Esophagus muscularis mucosa (tissue), 4 donors: ENCODE results near the gene CHRM5. TPM values are rescaled to one million over a fixed set of nuclear protein-coding genes. Genes with fewer than 3 reads are reported as not detected.
"Not testable (repeated sequence)": the region's sequence is repeated elsewhere in the genome, so short reads cannot be mapped to it uniquely, and the experiment has no call there.

Experiments
- DNase-seq: peaks from one replicate; pipeline ENCODE4 v3.0.0-alpha.2; 2017; ENCODE audit errors: extremely low spot score
- H3K27ac ChIP-seq, 4 donors: fragments of 200-600 bp; sonication (generic); replicated peaks in 1 of 4; 1 replicate in 3 of 4; 2 replicates in 1 of 4; pipeline ENCODE4 v1.5.1; 2016 to 2019; ENCODE audit warnings: mild to moderate bottlenecking in 1 of 4
- H3K27me3 ChIP-seq, 4 donors: fragments of 200-600 bp; sonication (generic); one replicate each; pipeline versions ENCODE4 v1.5.1 to v1.6.0; 2016 to 2019
- H3K36me3 ChIP-seq, 4 donors: fragments of 200-600 bp; sonication (generic); one replicate each; pipeline ENCODE4 v1.5.1; 2016 to 2019
- H3K4me1 ChIP-seq, 4 donors: fragments of 200-600 bp; sonication (generic); one replicate each; pipeline ENCODE4 v1.5.1; 2016 to 2019
- H3K4me3 ChIP-seq, 4 donors: fragments of 200-600 bp; sonication (generic); 1 replicate in 2 of 4; 2 replicates in 2 of 4; pipeline ENCODE4 v1.5.1; 2016 to 2019; ENCODE audit warnings: mild to moderate bottlenecking in 4 of 4, moderate library complexity in 1 of 4
- H3K9me3 ChIP-seq, 4 donors: fragments of 200-600 bp; sonication (generic); 1 replicate in 3 of 4; 2 replicates in 1 of 4; pipeline ENCODE4 v1.5.1; 2016 to 2019
- EP300 ChIP-seq: sonication (generic); formaldehyde crosslinking; IDR thresholded peaks from one replicate; pipeline ENCODE4 v1.6.1; 2017; ENCODE audit warnings: antibody characterized with exemption
- POLR2A ChIP-seq: fragments of 450-650 bp; IDR thresholded peaks from one replicate; pipeline ENCODE4 v1.6.1; 2017; ENCODE audit warnings: antibody characterized with exemption, moderate library complexity, mild to moderate bottlenecking, low read depth
- POLR2AphosphoS5 ChIP-seq, 2 donors: sonication (generic); formaldehyde crosslinking; IDR thresholded peaks; one replicate each; pipeline ENCODE4 v1.6.1; 2017; ENCODE audit warnings: antibody characterized with exemption in 2 of 2
- WGBS: methylation state at CpG from one replicate; pipeline ENCODE4 v1.1.5; 2018; 5-methylcytosine and 5-hydroxymethylcytosine counted together
- intact Hi-C: fragments of 100-400 bp; cut with DNase I; formaldehyde crosslinking; loops from one replicate; pipeline ENCODE4 v1.15.1; 2023
- total RNA-seq, 4 donors: library from RNA; depleted of rRNA; stranded (reverse); fragments of >200 nt; gene quantifications; one replicate each; pipeline versions ENCODE4 v1.1.0 to v1.2.1, GENCODE V29; 2016
- TF ChIP-seq, protein P1 (sequence below), 3 experiments: fragments of 200-600 bp in 2 of 3; fragments of 450-650 bp in 1 of 3; sonication (generic) in 2 of 3; IDR thresholded peaks; one replicate each; pipeline ENCODE4 v1.5.1; 2017 to 2019; ENCODE audit warnings: antibody characterized with exemption in 3 of 3, mild to moderate bottlenecking in 2 of 3, moderate library complexity in 1 of 3

CHRM5 gene
- total RNA-seq, 4 donors from 2014 or later = not detected

DNA sequence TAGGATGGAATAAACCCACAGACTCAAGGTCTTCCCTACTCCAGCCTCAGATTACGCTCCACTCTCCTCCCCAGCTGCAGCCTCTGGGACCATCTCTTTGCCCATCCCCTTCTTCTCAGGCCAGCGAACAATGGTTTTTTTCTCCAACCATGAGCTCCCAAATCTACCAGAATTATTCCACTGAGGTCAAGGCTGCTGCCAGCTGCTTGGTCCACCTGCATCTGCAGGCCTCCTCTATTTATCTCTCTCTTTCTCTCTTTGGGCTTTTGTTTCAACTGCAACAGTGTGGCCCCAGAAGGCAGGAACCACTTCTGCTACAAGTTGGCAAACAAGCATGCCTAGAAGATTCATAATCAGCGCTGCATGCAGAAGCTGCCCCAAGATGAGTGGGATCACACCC is 19.1 kb downstream of the CHRM5 start:
- Histone ChIP-seq H3K27ac (no peak overlapping the region), H3K4me3 (no peak overlapping the region), H3K4me1 (peaks cover 0 to 11% (median 9%) of the 10 kb centered on the region in 4 donors), H3K36me3 (no peaks in the 10 kb centered on the region), H3K9me3 (no peaks in the 10 kb centered on the region), H3K27me3 (no peaks in the 10 kb centered on the region)
- no peak for DNase-seq
- whole genome bisulfite sequencing = 93% methylated on average over 3 of the region's 3 CpGs
- intact Hi-C loops = no loop called here
- TF ChIP-seq POLR2A = no peak
- no peak for TF ChIP-seq POLR2AphosphoS5 (IDR thresholded peaks at IDR 0.05)
- TF ChIP-seq EP300 = no peak
- TF ChIP-seq, protein P1, sequence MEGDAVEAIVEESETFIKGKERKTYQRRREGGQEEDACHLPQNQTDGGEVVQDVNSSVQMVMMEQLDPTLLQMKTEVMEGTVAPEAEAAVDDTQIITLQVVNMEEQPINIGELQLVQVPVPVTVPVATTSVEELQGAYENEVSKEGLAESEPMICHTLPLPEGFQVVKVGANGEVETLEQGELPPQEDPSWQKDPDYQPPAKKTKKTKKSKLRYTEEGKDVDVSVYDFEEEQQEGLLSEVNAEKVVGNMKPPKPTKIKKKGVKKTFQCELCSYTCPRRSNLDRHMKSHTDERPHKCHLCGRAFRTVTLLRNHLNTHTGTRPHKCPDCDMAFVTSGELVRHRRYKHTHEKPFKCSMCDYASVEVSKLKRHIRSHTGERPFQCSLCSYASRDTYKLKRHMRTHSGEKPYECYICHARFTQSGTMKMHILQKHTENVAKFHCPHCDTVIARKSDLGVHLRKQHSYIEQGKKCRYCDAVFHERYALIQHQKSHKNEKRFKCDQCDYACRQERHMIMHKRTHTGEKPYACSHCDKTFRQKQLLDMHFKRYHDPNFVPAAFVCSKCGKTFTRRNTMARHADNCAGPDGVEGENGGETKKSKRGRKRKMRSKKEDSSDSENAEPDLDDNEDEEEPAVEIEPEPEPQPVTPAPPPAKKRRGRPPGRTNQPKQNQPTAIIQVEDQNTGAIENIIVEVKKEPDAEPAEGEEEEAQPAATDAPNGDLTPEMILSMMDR (IDR thresholded peaks at IDR 0.05) = no peak

DNA sequence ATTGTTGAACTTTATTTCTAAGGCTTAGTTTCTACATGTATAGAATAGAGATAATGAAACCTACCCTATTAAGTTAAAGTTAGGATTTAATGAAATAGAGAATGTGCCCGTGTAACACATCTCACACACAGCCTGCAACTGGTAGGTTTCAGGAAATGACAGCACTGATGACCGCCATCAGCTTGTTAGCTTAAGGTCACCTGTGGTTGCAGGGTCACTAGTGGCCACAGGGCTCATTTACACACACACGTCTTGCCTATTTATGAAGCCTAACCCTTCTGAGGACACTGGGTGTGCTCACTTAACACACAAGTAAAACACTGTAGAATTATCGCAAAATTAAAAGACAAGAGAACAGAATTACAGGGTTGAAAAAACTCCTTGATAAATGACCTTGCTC is 20.1 kb downstream of the CHRM5 start:
- no peak overlapping the region for H3K4me3 ChIP-seq
- 93% methylated on average over 4 of the region's 4 CpGs for WGBS
- intact Hi-C loops = no loop called here
- H3K27me3 ChIP-seq = no peaks in the 10 kb centered on the region
- TF ChIP-seq, protein P1 (IDR thresholded peaks at IDR 0.05) = no peak
- TF ChIP-seq POLR2AphosphoS5 (IDR thresholded peaks at IDR 0.05) (no peak), EP300 (no peak)
- no peaks in the 10 kb centered on the region for H3K36me3 ChIP-seq
- peaks cover 0 to 11% (median 9%) of the 10 kb centered on the region in 4 donors for H3K4me1 ChIP-seq
- no peak overlapping the region for H3K27ac ChIP-seq
- no peak for DNase-seq
- H3K9me3 ChIP-seq = no peaks in the 10 kb centered on the region

DNA sequence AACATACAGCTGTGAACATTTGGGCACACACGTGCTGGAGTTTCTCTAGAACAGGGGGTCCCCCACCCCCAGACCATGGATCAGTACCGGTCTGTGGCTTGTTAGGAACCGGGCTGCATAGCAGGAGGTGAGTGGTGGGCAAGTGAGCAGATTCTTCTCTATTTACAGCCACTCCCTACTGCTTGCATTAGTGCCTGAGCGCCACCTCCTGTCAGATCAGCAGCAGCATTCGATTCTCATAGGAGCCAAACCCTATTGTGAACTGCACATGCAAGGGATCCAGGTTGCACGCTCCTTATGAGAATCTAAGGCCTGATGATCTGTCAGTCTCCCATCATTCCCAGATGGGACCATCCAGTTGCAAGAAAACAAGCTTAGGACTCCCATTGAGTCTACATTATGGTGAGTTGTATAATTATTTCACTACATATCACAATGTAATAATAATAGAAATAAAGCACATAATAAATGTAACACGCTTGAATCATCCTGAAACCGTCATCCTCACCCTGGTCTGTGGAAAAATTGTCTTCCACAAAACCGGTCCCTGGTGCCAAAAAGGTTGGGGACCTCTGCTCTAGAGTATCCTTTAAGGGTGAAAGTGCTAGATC is 25.8 kb downstream of the CHRM5 start:
- 79% methylated on average over 9 of the region's 9 CpGs for WGBS

DNA sequence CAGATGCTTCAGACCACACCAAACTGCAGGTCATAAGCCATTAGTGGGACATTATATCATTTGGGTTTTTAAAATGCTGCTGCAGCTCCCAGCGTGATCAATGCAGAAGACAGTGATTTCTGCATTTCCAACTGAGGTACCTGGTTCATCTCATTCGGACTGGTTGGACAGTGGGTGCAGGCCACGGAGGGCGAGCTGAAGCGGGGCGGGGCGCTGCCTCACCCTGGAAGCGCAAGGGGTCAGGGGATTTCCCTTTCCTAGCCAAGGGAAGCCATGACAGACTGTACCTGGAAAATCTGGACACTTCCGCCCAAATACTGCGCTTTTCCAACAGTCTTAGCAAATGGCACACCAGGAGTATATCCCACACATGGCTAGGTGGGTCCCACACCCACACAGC is 27.4 kb downstream of the CHRM5 start:
- H3K4me3 ChIP-seq, H3K36me3 ChIP-seq, H3K4me1 ChIP-seq, H3K27me3 ChIP-seq, H3K9me3 ChIP-seq, H3K27ac ChIP-seq, intact Hi-C loops, DNase-seq: not testable (repeated sequence)
- 99% methylated on average over 10 of the region's 10 CpGs for WGBS

More for the DNA sequence above, 25.8 kb downstream of the CHRM5 start:
- H3K27me3 ChIP-seq = no peaks in the 10 kb centered on the region
- no peaks in the 10 kb centered on the region for H3K36me3 ChIP-seq
- DNase-seq = no peak
- no peak overlapping the region for H3K4me3 ChIP-seq
- no peaks in the 10 kb centered on the region for H3K4me1 ChIP-seq
- intact Hi-C loops = no loop called here
- no peak overlapping the region for H3K27ac ChIP-seq
- H3K9me3 ChIP-seq = no peaks in the 10 kb centered on the region
- TF ChIP-seq, protein P1 (IDR thresholded peaks at IDR 0.05) = peak in 1 of 3 experiments; percentile 12
- no peak for TF ChIP-seq EP300

DNA sequence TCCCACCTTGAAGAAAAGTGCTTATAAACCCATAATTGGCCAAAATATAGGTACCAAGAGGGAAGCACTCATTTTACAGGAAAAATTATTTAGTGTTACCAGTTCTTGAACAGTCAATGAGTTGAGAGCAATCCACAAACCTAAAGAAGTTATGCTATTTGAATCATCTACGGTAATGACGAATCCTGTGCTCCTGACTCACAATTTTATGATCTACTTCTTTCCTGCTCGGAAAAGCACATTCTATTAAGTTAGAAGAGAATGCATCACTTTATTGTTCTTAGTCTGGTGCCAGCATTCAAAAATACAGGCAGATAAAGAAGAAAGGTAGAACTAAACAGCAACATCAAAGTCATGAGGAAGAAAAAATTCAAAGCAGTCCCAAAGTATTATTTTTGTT is 33.2 kb downstream of the CHRM5 start:
- H3K9me3 ChIP-seq = no peaks in the 10 kb centered on the region

More for the DNA sequence above, 33.2 kb downstream of the CHRM5 start:
- TF ChIP-seq POLR2AphosphoS5 (IDR thresholded peaks at IDR 0.05) = no peak
- TF ChIP-seq, protein P1 (IDR thresholded peaks at IDR 0.05) = no peak
- no peak for TF ChIP-seq EP300
- no peak for TF ChIP-seq POLR2A
- Histone ChIP-seq H3K27me3 (no peaks in the 10 kb centered on the region), H3K4me3 (no peak overlapping the region), H3K36me3 (peaks cover 0 to 7% (median 0%) of the 10 kb centered on the region in 4 donors), H3K4me1 (no peaks in the 10 kb centered on the region), H3K27ac (no peak overlapping the region)
- 61% methylated on average over 3 of the region's 3 CpGs for WGBS
- intact Hi-C loops = no loop called here
- no peak for DNase-seq
